Measurements from ENCODE around the gene GPC5. TPM values are rescaled to one million over a fixed set of nuclear protein-coding genes. Genes with fewer than 3 reads are reported as not detected.
A peak's percentile ranks its signal among the peaks of the same experiment; 100 is the strongest.

The GPC5 gene
- total RNA-seq, 2 donors from 2014 or later, result 0.22 to 0.51 TPM

DNA sequence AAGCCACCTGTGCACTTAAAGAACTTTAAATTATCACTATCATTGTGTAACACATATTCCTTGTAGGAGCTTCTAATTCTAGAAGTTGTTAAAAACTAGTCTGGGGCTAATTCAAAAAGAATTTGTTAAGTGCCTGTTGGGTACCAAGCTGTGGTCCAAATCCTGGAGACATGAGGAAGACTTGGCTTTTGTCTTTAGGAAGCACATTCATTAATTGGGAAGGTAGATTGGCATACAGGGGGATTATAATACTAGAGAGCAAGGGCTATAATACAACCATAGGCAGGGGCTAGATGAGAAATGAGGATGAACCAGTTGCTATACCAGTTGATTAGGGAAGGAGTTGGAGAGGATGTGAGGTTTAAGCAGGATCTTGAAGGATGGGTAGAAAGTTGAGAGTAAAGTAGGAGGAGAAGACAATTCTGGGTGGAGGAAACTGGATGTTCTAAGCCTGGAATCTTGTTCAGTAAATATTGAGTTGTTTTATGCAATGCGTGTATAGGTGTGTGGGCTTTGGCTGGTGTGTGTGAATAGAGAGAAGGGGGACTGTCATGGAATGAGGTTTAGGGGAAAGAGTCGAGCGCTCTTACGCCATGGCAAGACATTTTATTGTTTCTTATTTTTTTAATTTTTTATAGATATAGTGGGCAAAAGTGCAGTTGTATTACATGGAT is 350.1 kb downstream of the GPC5 start:
- DNase-seq, result no peak
- Mint-ChIP-seq H3K9me3 (no peaks in the 10 kb centered on the region), H3K27me3 (ENCODE audit: insufficient read depth) (no peaks in the 10 kb centered on the region), H3K4me3 (no peak overlapping the region), H3K36me3 (ENCODE audit: low read depth) (no peaks in the 10 kb centered on the region), H3K27ac (no peak overlapping the region), H3K4me1 (peaks cover 2% of the 10 kb centered on the region)
- no peaks in the 10 kb centered on the region for H3K36me3 ChIP-seq (ENCODE audit: control insufficient read depth, insufficient read depth, low read length)
- WGBS, 2 experiments (ENCODE audit: insufficient coverage in 1 of 2, insufficient read length in 1 of 2), result 90% methylated on average over 4 of the region's 4 CpGs; no CpG with 5 or more reads in 1 of the 2 experiments
- H3K27me3 ChIP-seq (ENCODE audit: control insufficient read depth, insufficient read depth, low read length, poor library complexity, severe bottlenecking), result no peaks in the 10 kb centered on the region
- H3K27ac ChIP-seq (ENCODE audit: low read depth, low read length), result no peak overlapping the region
- TF ChIP-seq, protein P1, sequence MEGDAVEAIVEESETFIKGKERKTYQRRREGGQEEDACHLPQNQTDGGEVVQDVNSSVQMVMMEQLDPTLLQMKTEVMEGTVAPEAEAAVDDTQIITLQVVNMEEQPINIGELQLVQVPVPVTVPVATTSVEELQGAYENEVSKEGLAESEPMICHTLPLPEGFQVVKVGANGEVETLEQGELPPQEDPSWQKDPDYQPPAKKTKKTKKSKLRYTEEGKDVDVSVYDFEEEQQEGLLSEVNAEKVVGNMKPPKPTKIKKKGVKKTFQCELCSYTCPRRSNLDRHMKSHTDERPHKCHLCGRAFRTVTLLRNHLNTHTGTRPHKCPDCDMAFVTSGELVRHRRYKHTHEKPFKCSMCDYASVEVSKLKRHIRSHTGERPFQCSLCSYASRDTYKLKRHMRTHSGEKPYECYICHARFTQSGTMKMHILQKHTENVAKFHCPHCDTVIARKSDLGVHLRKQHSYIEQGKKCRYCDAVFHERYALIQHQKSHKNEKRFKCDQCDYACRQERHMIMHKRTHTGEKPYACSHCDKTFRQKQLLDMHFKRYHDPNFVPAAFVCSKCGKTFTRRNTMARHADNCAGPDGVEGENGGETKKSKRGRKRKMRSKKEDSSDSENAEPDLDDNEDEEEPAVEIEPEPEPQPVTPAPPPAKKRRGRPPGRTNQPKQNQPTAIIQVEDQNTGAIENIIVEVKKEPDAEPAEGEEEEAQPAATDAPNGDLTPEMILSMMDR (conservative IDR thresholded peaks at IDR 0.05), result no peak
- H3K9ac ChIP-seq (ENCODE audit: extremely low read depth, low read length, poor library complexity, severe bottlenecking), result no peak overlapping the region
- H3K4me3 ChIP-seq (ENCODE audit: low read length), result no peak overlapping the region
- no peaks in the 10 kb centered on the region for H3K4me1 ChIP-seq (ENCODE audit: control insufficient read depth, insufficient read depth, low read length)
- H3K9me3 ChIP-seq (ENCODE audit: control insufficient read depth, low read length), result no peaks in the 10 kb centered on the region

DNA sequence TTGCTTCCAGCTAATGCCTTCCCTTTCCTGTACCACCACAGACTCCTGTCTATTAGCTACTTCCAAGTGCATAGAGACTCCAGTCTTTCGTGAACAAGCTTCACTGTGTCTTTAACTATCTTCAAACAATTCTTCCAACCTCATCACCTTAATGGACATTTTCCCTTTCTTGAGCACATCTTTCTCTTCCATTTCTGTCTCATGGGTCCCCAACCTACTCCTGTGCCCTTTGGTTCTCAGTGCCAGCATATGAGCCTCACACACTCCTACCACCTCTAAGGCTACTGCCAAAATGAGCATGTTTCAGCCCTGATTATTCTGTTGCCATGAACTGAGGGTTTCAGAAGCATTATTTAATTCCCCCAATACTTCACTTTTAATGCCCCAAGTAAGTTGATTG is 360.3 kb downstream of the GPC5 start:
- Histone ChIP-seq H3K36me3 (ENCODE audit: control insufficient read depth, insufficient read depth, low read length) (no peaks in the 10 kb centered on the region), H3K9me3 (ENCODE audit: control insufficient read depth, low read length) (no peaks in the 10 kb centered on the region), H3K4me3 (ENCODE audit: low read length) (no peak overlapping the region), H3K4me1 (ENCODE audit: control insufficient read depth, insufficient read depth, low read length) (peaks cover 9% of the 10 kb centered on the region), H3K9ac (ENCODE audit: extremely low read depth, low read length, poor library complexity, severe bottlenecking) (no peak overlapping the region), H3K27me3 (ENCODE audit: control insufficient read depth, insufficient read depth, low read length, poor library complexity, severe bottlenecking) (no peaks in the 10 kb centered on the region), H3K27ac (ENCODE audit: low read depth, low read length) (no peak overlapping the region)
- TF ChIP-seq, protein P1 (conservative IDR thresholded peaks at IDR 0.05), result no peak
- 85 to 91% methylated on average over 1 of the region's 1 CpG for WGBS, 2 experiments (ENCODE audit: insufficient coverage in 1 of 2, insufficient read length in 1 of 2)
- Mint-ChIP-seq H3K9me3 (no peaks in the 10 kb centered on the region), H3K4me3 (no peak overlapping the region), H3K4me1 (peaks cover 25% of the 10 kb centered on the region), H3K27me3 (ENCODE audit: insufficient read depth) (no peaks in the 10 kb centered on the region), H3K36me3 (ENCODE audit: low read depth) (no peaks in the 10 kb centered on the region), H3K27ac (no peak overlapping the region)
- DNase-seq, result no peak

DNA sequence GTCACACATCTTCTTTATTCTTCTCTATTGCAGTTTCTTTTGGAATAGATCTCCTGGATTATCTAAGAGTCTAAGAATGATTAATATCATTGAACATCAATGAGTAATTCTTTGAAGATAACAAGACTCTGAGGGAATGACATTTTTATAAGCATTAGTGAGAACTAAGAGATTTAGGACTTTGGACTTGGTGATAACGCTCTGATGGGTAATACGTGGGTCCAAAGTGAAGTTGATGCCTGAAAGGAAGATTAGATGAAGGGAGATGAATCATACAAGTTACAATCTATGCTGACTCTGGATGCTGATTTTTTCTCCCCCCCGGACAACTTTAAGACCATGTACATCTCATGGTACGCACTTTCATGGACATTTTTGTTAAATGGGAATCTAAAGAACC is 364.5 kb downstream of the GPC5 start:
- peaks cover 17% of the 10 kb centered on the region for H3K4me1 ChIP-seq (ENCODE audit: control insufficient read depth, insufficient read depth, low read length)
- TF ChIP-seq, protein P1 (conservative IDR thresholded peaks at IDR 0.05), result no peak
- no peaks in the 10 kb centered on the region for H3K27me3 Mint-ChIP-seq (ENCODE audit: insufficient read depth)

More for the DNA sequence above, 364.5 kb downstream of the GPC5 start:
- H3K4me1 Mint-ChIP-seq, result peaks cover 47% of the 10 kb centered on the region
- 98 to 100% methylated on average over 2 to 4 of the region's 4 CpGs for WGBS, 2 experiments (ENCODE audit: insufficient coverage in 1 of 2, insufficient read length in 1 of 2)
- no peaks in the 10 kb centered on the region for H3K9me3 Mint-ChIP-seq
- DNase-seq, result no peak
- no peaks in the 10 kb centered on the region for H3K9me3 ChIP-seq (ENCODE audit: control insufficient read depth, low read length)
- no peak overlapping the region for H3K27ac Mint-ChIP-seq
- H3K36me3 ChIP-seq (ENCODE audit: control insufficient read depth, insufficient read depth, low read length), result no peaks in the 10 kb centered on the region
- H3K9ac ChIP-seq (ENCODE audit: extremely low read depth, low read length, poor library complexity, severe bottlenecking), result no peak overlapping the region
- H3K36me3 Mint-ChIP-seq (ENCODE audit: low read depth), result no peaks in the 10 kb centered on the region
- H3K4me3 Mint-ChIP-seq, result no peak overlapping the region
- peak overlapping the region; percentile 31 for H3K4me3 ChIP-seq (ENCODE audit: low read length)
- H3K27me3 ChIP-seq (ENCODE audit: control insufficient read depth, insufficient read depth, low read length, poor library complexity, severe bottlenecking), result no peaks in the 10 kb centered on the region
- H3K27ac ChIP-seq (ENCODE audit: low read depth, low read length), result no peak overlapping the region
